Breast epithelium (tissue), 3 donors: Measurements from ENCODE around the gene TEX52.

Experiments used
- POLR2A ChIP-seq: fragments of 450-650 bp; IDR thresholded peaks from one replicate; pipeline ENCODE4 v1.6.1; 2016; ENCODE audit warnings: antibody characterized with exemption, mild to moderate bottlenecking, moderate library complexity
- TF ChIP-seq, protein P1 (sequence below), 3 donors: fragments of 450-650 bp; IDR thresholded peaks; one replicate each; pipeline ENCODE4 v1.5.1; 2016 to 2017; ENCODE audit warnings: antibody characterized with exemption in 3 of 3, mild to moderate bottlenecking in 3 of 3, moderate library complexity in 3 of 3

DNA sequence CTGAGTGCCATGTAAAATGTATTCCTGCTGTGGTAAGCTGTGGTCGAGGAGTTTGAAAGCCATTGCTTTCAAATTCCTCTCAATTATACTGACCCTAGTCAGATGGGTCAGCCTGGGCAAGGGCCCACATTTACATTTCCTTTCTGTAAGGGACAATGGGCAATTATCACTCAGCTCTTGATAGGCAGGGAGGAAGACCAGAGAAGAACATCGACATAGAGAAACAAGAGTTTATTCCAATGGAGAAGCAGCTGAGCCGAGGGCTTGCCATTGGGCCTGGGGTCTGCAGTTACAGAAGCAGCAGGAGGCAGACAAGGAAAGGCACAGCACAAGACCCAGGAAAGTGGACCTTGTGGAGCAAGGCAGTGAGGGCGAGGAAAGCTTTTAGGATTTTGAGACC lies 31.7 kb downstream of the TEX52 start:
- TF ChIP-seq, protein P1, sequence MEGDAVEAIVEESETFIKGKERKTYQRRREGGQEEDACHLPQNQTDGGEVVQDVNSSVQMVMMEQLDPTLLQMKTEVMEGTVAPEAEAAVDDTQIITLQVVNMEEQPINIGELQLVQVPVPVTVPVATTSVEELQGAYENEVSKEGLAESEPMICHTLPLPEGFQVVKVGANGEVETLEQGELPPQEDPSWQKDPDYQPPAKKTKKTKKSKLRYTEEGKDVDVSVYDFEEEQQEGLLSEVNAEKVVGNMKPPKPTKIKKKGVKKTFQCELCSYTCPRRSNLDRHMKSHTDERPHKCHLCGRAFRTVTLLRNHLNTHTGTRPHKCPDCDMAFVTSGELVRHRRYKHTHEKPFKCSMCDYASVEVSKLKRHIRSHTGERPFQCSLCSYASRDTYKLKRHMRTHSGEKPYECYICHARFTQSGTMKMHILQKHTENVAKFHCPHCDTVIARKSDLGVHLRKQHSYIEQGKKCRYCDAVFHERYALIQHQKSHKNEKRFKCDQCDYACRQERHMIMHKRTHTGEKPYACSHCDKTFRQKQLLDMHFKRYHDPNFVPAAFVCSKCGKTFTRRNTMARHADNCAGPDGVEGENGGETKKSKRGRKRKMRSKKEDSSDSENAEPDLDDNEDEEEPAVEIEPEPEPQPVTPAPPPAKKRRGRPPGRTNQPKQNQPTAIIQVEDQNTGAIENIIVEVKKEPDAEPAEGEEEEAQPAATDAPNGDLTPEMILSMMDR (IDR thresholded peaks at IDR 0.05), result no peak
- no peak for TF ChIP-seq POLR2A
